Measurements from ENCODE around the gene INMT. TPM values are rescaled to one million over a fixed set of nuclear protein-coding genes. Genes with fewer than 3 reads are reported as not detected.

Gene INMT
- polyA plus RNA-seq, 1 donor (not counting 4 experiments of a cell fraction or from before 2014, with no cell fraction given): not detected

- peaks cover 25% of the 10 kb centered on the region for H3K27me3 ChIP-seq (ENCODE audit: control insufficient read depth, extremely low read depth, insufficient read depth, low read length)
- TF ChIP-seq CTCF (optimal IDR thresholded peaks at IDR 0.05 in 1 of 3, IDR thresholded peaks at IDR 0.05 in 1 of 3, conservative IDR thresholded peaks at IDR 0.05 in 1 of 3; ENCODE audit: extremely low read depth in 1 of 3, insufficient read depth in 2 of 3, low read length in 3 of 3) (no peak), EZH2 (IDR thresholded peaks at IDR 0.05; ENCODE audit: low read length) (no peak)
- H3K4me3 ChIP-seq (ENCODE audit: control insufficient read depth in 2 of 3, extremely low read depth in 1 of 3, insufficient read depth in 2 of 3, low read depth in 1 of 3, low read length in 3 of 3): no peak overlapping the region
- no peak overlapping the region for H2AFZ ChIP-seq (ENCODE audit: control insufficient read depth, low read length)
- no peak for DNase-seq (ENCODE audit: low read depth, low spot score)
- H3K36me3 ChIP-seq (ENCODE audit: control insufficient read depth in 2 of 2, extremely low read depth in 1 of 2, insufficient read depth in 2 of 2, low read length in 2 of 2): no peaks in the 10 kb centered on the region
- peaks cover 4% of the 10 kb centered on the region for H3K9me3 ChIP-seq (ENCODE audit: control insufficient read depth, low read depth, low read length)
- H4K20me1 ChIP-seq (ENCODE audit: control insufficient read depth, extremely low read depth, insufficient read depth, low read length): no peaks in the 10 kb centered on the region
- H3K79me2 ChIP-seq (ENCODE audit: control insufficient read depth, insufficient read depth, low read length): no peaks in the 10 kb centered on the region
- H3K9me1 ChIP-seq (ENCODE audit: control insufficient read depth, extremely low read depth, insufficient read depth, low read length): no peaks in the 10 kb centered on the region
- H3K4me1 ChIP-seq (ENCODE audit: control insufficient read depth, extremely low read depth, insufficient read depth, low read length): peaks cover 2% of the 10 kb centered on the region
- no peak for FAIRE-seq
- dilution Hi-C loops (cut with MboI; ENCODE audit: extremely low pct_ligation_motif_present, low sequenced_read_pairs): no loop called here
- no peak overlapping the region for H3K4me2 ChIP-seq (ENCODE audit: control insufficient read depth, extremely low read depth, insufficient read depth, low read depth, low read length)
- no peak overlapping the region for H3K9ac ChIP-seq (ENCODE audit: control insufficient read depth, extremely low read depth, insufficient read depth, low read length)
- no peak overlapping the region for H3K27ac ChIP-seq (ENCODE audit: control insufficient read depth, insufficient read depth, low read length)
Observed at GRCh38 chr7:30722187-30722586, 29.7 kb upstream of the INMT start.

- TF ChIP-seq EZH2 (IDR thresholded peaks at IDR 0.05; ENCODE audit: low read length) (no peak), CTCF (optimal IDR thresholded peaks at IDR 0.05 in 1 of 3, IDR thresholded peaks at IDR 0.05 in 1 of 3, conservative IDR thresholded peaks at IDR 0.05 in 1 of 3; ENCODE audit: extremely low read depth in 1 of 3, insufficient read depth in 2 of 3, low read length in 3 of 3) (no peak)
- H3K9ac ChIP-seq (ENCODE audit: control insufficient read depth, extremely low read depth, insufficient read depth, low read length): no peak overlapping the region
- no peaks in the 10 kb centered on the region for H4K20me1 ChIP-seq (ENCODE audit: control insufficient read depth, extremely low read depth, insufficient read depth, low read length)
- no peaks in the 10 kb centered on the region for H3K36me3 ChIP-seq (ENCODE audit: control insufficient read depth in 2 of 2, extremely low read depth in 1 of 2, insufficient read depth in 2 of 2, low read length in 2 of 2)
- peaks cover 4% of the 10 kb centered on the region for H3K9me3 ChIP-seq (ENCODE audit: control insufficient read depth, low read depth, low read length)
- no peak overlapping the region for H3K4me3 ChIP-seq (ENCODE audit: control insufficient read depth in 2 of 3, extremely low read depth in 1 of 3, insufficient read depth in 2 of 3, low read depth in 1 of 3, low read length in 3 of 3)
- no peaks in the 10 kb centered on the region for H3K4me1 ChIP-seq (ENCODE audit: control insufficient read depth, extremely low read depth, insufficient read depth, low read length)
- dilution Hi-C loops (cut with MboI; ENCODE audit: extremely low pct_ligation_motif_present, low sequenced_read_pairs): no loop called here
- FAIRE-seq (no peak), DNase-seq (ENCODE audit: low read depth, low spot score) (no peak)
- no peaks in the 10 kb centered on the region for H3K79me2 ChIP-seq (ENCODE audit: control insufficient read depth, insufficient read depth, low read length)
- no peak overlapping the region for H2AFZ ChIP-seq (ENCODE audit: control insufficient read depth, low read length)
- no peak overlapping the region for H3K27ac ChIP-seq (ENCODE audit: control insufficient read depth, insufficient read depth, low read length)
- H3K27me3 ChIP-seq (ENCODE audit: control insufficient read depth, extremely low read depth, insufficient read depth, low read length): peaks cover 28% of the 10 kb centered on the region
- no peaks in the 10 kb centered on the region for H3K9me1 ChIP-seq (ENCODE audit: control insufficient read depth, extremely low read depth, insufficient read depth, low read length)
- H3K4me2 ChIP-seq (ENCODE audit: control insufficient read depth, extremely low read depth, insufficient read depth, low read depth, low read length): no peak overlapping the region
Observed at GRCh38 chr7:30722671-30723070, 29.3 kb upstream of the INMT start.

Data from keratinocyte (primary cell).